Muscle of arm (tissue), 12 donors: ENCODE results near the gene NFKB2. TPM values are rescaled to one million over a fixed set of nuclear protein-coding genes. Genes with fewer than 3 reads are reported as not detected.

Experiments
- DNase-seq: peaks from one replicate; pipeline ENCODE4 v3.0.0-alpha.2; 2013
- polyA plus RNA-seq, 12 donors: library from polyadenylated mRNA; unstranded; fragments of 120-200 nt; gene quantifications; one replicate each; pipeline ENCODE4 v1.2.1, GENCODE V29; 2013; ENCODE audit not compliant: insufficient read length in 12 of 12

NFKB2 gene
- polyA plus RNA-seq, 12 donors = 11.2 to 29.2 (median 14.8) TPM; not detected in 1

DNA sequence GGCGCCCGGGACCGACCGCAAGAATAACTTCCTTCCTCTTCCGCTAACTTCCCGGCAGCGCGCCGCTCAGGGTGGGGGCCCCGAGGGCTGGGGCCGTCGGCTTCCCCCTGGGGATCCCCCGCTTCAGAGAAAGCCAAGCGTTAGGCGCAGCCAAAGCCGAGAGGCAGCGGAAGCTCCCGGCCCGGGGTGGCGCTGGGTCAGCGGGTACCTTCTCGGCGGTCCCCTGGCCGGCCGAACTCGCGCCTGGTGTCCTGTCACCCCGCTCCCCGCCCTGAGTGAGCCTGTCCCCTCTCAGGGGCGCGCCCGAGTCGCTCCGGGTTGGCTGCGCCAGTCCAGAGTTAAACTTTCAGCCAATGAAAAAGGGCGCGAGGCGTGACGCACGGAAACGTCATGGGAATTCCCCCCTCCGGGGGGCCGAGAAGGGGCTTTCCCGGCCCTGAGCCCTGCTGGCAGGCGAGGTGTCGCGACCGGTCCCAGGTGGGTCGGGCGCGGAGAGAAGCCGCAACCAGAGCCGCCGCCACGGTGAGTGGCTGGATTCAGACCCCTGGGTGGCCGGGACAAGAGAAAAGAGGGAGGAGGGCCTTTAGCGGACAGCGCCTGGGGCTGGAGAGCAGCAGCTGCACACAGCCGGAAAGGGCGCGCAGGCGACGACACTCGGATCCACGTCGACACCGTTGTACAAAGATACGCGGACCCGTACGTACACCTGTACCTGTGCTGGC, 1.3 kb upstream of the NFKB2 start:
- DNase-seq = peak; percentile 93

DNA sequence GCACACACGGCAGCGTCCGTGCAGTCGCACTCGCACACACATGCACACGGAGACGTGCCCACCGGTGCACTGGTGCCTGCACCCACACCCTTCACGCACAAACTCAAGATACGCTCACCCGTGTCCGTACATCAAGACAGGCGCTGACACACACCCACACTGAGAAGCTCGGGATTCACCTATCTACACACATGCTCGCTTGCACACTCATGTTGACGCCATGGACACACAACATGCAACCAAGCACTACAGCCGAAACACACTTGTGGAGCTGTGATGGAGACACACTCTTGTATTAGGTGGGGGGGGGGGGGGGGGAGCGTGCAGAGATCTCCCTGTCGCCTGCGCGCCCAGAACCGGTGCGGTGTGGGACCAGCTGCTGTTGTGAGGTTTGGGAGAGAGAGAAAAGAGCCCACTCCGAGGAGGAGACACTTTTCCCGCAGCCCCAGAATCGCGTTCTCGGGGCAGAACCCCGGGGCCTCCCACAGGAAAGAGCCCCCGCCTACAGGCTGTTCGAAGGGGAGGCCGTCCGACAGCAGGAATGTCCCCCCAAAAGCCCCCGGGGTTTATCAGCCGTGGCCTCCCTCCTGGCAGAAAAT, 605 bp upstream of the NFKB2 start:
- DNase-seq = no peak

DNA sequence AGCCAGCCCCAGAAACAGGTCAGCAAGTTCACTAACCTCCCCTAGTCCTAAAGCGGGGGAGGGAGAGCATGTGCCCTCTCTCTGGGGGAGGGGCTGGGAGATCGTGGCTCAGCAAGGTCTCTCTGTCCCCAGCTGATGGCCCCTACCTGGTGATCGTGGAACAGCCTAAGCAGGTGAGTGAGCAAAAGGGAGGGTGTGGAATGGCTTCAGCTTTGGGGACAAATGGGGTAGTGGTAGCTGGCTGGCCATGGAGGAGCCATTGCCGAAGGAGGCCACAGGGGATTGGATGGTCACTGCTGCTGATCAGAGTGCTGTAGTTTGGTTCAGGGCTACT, 779 bp downstream of the NFKB2 start:
- no peak for DNase-seq

DNA sequence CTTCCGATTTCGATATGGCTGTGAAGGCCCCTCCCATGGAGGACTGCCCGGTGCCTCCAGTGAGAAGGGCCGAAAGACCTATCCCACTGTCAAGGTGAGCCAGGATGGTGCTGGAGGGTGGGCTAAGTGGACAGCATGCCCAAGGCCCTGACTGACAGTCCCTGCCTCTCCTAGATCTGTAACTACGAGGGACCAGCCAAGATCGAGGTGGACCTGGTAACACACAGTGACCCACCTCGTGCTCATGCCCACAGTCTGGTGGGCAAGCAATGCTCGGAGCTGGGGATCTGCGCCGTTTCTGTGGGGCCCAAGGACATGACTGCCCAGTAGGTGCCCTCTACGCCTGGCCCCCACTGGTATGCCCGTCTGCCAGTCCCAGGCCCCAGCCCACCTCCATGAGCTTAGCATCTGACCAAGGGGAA, 1.2 kb downstream of the NFKB2 start:
- no peak for DNase-seq

DNA sequence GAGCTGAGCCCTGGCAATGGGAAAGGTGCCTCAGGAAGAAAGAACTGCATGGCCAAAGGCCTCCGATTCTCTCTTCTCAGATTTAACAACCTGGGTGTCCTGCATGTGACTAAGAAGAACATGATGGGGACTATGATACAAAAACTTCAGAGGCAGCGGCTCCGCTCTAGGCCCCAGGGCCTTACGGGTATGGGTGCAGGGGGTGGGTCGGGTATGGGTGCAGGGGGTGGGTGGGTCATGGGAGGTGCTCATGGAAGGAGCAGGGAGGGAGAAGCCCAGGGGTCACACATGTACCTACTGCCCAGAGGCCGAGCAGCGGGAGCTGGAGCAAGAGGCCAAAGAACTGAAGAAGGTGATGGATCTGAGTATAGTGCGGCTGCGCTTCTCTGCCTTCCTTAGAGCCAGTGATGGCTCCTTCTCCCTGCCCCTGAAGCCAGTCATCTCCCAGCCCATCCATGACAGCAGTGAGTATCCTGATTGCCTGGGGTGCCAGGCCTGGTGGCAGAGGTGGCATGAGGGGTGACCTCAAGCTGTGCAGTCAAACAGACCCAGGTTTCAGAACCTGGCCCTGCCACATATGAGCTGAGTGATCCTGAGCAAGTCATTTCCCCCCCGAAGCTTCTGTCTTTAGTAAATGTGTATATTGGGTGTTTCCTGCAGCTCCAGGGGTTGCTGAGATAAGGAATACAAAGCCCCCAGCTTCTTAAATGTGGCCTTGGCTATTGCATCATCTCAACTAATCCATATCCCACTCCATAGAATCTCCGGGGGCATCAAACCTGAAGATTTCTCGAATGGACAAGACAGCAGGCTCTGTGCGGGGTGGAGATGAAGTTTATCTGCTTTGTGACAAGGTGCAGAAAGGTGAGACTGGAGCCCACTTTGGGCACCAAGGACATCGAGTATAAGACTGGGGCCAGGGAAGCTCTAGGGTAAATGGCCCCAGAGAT, 2.0 kb downstream of the NFKB2 start:
- DNase-seq = no peak

DNA sequence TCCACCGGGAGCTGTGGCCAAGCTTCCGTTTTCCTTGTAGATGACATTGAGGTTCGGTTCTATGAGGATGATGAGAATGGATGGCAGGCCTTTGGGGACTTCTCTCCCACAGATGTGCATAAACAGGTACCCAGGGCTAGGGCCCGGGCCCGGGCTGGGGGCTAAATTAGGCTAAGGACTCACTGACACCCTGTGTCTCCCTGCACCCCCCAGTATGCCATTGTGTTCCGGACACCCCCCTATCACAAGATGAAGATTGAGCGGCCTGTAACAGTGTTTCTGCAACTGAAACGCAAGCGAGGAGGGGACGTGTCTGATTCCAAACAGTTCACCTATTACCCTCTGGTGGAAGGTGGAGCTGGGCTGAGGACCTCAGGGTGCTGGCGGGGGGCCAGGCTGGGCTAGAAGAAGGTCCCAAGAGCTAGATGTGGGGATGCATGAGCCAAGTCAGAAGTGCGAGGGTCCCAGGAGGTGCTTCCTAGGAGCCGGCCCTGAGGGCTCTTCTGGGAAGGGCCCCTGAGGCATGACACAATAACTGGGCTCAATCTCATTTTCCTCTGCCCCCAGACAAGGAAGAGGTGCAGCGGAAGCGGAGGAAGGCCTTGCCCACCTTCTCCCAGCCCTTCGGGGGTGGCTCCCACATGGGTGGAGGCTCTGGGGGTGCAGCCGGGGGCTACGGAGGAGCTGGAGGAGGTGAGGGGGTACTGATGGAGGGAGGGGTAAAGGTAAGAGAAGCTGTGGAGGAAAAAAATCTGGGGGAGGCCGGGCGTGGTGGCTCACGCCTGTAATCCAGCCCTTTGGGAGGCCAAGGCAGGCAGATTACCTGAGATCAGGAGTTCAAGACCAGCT, 2.9 kb downstream of the NFKB2 start:
- no peak for DNase-seq

DNA sequence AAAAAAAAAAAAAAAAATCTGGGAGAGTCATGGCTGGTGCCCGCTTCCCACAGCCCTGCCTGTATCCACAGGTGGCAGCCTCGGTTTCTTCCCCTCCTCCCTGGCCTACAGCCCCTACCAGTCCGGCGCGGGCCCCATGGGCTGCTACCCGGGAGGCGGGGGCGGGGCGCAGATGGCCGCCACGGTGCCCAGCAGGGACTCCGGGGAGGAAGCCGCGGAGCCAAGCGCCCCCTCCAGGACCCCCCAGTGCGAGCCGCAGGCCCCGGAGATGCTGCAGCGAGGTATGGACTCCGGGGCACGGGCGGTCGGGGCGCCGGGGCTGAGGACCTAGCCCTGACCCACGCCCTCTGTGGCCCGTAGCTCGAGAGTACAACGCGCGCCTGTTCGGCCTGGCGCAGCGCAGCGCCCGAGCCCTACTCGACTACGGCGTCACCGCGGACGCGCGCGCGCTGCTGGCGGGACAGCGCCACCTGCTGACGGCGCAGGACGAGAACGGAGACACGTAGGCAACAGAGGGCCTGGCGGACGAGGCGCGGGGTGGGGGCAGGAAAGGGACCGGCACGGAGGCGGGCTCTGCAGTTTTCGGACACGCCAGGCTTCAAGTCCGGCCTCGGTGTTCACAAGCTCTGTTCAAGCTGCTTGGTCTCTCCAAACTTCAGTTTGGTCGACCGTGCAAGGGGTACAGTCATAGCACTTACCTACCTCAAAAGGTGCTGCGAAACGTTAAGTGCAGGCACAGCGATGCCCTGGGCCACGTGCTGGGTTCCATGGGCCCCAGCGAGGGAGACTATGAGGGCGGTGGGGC, 3.9 kb downstream of the NFKB2 start:
- peak; percentile 92 for DNase-seq

DNA sequence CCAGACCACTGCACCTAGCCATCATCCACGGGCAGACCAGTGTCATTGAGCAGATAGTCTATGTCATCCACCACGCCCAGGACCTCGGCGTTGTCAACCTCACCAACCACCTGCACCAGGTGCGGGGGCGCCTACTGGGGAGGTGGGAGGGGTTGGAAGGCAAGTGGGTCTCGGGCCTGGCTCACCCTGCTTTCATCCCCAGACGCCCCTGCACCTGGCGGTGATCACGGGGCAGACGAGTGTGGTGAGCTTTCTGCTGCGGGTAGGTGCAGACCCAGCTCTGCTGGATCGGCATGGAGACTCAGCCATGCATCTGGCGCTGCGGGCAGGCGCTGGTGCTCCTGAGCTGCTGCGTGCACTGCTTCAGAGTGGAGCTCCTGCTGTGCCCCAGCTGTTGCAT, 4.6 kb downstream of the NFKB2 start:
- no peak for DNase-seq

DNA sequence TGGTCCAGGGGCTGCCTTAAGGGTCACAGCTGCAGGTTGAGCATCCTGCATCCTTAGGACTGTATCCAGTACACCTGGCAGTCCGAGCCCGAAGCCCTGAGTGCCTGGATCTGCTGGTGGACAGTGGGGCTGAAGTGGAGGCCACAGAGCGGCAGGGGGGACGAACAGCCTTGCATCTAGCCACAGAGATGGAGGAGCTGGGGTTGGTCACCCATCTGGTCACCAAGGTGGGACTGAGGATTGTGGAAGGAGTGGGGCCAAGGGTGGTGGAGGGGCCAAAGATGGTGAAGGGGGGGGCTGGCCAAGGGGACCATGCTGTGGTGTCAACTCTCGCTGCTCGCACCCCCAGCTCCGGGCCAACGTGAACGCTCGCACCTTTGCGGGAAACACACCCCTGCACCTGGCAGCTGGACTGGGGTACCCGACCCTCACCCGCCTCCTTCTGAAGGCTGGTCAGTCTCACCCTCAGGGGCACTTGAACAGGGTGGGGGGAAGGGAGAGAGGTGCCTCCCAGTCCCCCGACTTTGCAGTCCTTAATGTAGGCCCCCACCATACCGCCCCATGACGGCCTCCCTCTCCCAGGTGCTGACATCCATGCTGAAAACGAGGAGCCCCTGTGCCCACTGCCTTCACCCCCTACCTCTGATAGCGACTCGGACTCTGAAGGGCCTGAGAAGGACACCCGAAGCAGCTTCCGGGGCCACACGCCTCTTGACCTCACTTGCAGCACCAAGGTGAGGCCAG, 5.3 kb downstream of the NFKB2 start:
- DNase-seq = no peak

DNA sequence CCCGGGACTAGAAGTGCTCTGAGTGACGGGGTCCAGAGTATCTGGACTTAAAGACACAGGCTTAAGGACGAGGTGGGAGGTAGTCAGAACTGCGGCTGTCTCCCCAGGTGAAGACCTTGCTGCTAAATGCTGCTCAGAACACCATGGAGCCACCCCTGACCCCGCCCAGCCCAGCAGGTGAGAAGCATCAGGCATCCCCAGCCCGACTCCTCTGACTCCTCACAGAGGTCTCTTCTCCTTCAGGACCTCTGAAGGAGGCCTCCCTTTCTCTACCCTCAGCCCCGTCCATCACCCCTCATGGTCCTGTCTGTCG, 5.8 kb downstream of the NFKB2 start:
- no peak for DNase-seq

DNA sequence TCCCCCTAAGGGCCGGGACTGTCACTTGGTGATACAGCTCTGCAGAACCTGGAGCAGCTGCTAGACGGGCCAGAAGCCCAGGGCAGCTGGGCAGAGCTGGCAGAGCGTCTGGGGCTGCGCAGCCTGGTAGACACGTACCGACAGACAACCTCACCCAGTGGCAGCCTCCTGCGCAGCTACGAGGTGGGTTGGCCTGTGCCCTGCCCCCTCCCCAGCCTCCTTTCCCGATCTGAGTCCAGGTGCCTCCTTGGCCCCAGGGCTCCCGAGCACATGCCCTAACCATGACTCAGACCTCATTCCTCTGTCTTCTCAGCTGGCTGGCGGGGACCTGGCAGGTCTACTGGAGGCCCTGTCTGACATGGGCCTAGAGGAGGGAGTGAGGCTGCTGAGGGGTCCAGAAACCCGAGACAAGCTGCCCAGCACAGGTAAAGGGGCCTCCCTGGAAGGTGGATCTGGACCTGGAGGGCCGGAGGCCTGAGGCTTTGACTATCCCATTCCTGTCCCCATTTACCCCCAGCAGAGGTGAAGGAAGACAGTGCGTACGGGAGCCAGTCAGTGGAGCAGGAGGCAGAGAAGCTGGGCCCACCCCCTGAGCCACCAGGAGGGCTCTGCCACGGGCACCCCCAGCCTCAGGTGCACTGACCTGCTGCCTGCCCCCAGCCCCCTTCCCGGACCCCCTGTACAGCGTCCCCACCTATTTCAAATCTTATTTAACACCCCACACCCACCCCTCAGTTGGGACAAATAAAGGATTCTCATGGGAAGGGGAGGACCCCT, 6.4 kb downstream of the NFKB2 start:
- DNase-seq = no peak

DNA sequence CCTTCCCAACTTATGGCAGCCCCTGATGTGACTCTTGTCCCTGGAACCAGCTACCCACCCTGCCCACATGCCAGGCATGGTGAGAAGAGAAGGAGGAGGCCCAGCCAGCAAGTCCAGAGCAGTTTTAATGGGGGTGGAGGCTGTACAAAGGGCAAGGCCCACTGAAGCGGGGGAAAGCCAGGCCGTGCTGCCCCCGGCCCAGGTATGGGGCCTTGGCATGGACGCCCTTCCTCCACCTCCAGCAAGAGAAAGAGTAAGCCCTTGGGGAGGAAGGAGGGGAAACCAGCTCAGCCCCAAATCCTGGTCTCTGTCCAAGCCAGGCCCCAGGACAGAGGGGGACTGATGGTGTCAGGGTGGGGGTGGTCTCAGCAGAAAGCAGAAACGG, 7.0 kb downstream of the NFKB2 start:
- no peak for DNase-seq

DNA sequence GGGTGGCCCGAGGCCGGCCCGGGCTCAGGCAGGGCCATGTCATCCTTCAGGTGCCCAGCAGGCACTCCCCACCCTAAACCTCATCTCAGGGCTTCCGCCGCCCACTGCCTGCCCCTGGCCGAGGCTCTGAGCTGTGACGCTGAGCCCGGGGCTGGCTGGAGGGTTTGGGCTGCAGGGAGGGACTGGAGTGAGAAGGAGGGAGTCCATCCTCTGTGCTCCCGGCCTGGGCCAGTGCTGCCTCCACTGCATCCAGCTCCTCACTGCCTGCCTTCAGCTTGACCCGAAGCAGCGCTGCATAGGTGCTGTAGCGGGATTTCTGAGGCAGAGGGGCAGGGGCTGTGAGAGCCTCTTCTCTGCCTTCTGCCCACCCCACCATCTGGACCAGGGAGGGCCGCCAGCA, 7.6 kb downstream of the NFKB2 start:
- no peak for DNase-seq

DNA sequence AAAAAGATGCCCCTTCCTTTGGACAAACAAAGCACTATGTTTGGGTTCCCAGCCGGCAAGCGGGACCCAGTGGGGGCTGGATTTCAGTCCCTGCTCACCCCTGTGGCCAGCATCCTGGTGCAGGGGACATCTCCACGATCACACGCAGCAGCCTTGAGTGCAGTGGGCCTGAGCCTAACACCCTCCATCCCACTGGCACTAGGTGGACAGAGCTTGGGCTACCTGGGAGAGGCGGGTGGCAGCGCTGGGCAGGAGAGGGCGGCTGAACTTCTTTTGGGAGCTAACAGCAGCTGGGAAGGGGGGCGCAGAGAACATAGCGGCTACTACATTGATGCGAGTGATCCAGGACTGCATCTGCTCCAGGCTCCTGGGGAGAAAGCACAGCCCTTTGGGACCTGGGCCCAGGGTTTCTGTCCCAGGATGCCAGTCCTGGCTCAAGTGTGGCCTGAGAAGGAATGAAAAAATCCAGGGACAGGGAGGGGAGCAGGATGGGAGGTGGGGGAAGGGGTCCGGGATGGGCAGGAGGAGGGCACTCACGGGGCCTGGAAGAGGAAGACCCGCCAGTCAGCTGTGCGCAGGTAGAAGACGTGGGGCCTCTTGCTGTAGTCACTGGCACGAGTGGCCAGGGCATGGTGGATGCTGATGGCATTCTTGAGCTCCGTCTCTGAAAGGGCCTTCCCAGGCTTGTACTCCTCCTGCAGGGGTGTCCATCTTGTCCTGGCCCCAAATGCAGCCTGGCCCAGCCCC, 9.0 kb downstream of the NFKB2 start:
- DNase-seq = no peak

DNA sequence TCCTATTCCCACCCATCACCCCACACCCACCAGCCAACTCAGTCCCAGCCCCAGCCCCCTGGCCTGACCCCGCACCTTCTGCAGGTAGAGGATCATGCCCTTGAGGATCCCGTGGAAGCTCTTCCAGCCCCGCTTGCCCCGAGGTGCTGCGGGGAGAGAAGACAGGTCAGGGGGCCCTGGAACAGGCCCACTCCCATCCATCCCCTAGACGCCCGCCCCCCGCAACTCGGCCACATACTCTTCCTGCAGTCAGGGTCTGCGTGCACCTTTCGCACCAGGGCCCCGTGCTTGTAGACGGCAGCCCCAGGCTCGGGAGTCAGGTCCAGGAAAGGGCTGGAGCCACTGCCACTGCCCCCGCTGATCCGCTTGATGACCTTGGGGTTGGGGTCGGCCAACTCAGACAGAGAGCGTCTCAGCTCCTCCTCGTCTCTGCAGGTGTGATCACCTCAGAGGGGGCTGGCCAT, 9.6 kb downstream of the NFKB2 start:
- DNase-seq = no peak

DNA sequence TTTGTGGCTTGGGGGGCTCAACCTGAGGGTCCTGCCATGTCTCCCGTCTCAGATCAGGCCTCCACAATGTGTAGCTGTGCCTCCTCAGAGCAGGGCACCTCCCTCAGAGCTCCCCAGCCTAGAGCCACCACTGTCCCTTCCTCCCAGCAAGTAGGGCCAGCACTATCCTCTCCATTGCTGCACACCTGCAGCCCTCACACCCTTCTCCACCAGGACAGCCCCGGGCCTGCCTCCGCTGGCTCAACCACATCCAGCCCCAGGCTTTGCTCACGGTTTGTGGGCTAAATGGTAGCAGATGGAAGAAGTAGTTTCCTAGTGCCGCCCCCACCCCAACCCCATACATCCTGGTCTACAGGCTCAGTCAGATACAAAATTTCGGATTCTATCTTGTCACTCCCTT, 10.1 kb downstream of the NFKB2 start:
- DNase-seq = no peak

DNA sequence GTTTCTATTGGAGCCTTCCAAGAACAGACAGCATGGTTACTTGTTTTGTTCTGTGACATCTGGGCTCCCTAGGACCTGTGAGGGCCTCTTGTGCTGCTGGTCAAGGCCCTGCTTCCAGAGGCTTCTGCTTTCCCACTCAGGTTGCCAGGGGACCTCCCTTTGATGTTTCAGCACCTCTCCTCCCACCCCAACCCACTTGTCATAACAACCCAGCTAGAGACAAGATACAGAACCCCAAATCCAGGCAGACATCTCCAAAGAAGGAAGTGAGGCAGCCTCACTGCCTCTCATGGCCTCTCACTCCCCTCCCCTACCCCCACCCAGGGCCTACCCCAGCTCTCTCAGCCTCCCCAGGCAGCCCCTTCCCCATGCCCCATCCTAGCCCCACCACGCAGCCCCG, 11.3 kb downstream of the NFKB2 start:
- no peak for DNase-seq

DNA sequence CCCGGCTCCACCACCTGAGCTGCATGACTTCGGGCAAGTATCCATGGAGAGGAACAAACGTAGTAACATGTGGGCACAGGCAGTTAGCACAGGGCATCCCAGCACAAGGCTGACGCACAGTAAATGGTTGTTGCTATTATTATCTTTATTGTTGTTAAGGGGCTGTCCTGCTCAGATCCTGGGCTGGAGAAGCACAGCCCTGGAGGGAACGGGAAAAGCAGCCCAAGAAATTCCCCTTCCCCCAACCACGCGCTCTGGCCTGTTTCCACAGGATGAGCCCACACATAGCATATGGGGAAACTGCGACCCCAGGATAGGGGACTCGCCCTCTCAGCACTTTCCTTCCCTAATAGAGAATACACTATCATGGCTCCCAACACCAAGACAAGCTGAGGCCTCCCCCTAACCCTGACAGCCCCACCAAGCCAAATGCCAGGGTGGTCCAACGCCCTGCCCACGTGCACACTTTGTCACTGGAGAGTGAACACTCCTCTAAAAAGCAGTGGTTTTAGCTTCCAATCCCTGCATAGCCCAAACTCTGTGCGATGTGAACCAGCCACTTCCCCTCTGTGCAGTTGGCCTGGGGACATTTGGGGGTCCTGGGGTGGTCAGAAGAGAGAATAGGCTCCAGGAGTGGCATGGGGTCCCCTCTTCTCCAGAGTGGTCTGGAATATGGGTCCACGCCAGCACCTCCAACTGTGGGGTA, 12.1 kb downstream of the NFKB2 start:
- DNase-seq = no peak
